ENCODE measurements around the gene CDC14B.

CDC14B gene

GRCh38 chr9:96480736-96481135, 138.9 kb downstream of the CDC14B start:
- TF ChIP-seq POLR2AphosphoS5 (IDR thresholded peaks at IDR 0.05; ENCODE audit: low read depth, low read length): no peak
- TF ChIP-seq REST (IDR thresholded peaks at IDR 0.05; ENCODE audit: insufficient read depth in 1 of 2, low read depth in 2 of 2, low read length in 2 of 2): no peak
- TF ChIP-seq FOXP2 (optimal IDR thresholded peaks at IDR 0.05; ENCODE audit: borderline replicate concordance, extremely low read depth, extremely low read length, insufficient read depth): no peak

- TF ChIP-seq POLR2AphosphoS5 (IDR thresholded peaks at IDR 0.05; ENCODE audit: low read depth, low read length): no peak
- TF ChIP-seq TAF1 (IDR thresholded peaks at IDR 0.05; ENCODE audit: borderline replicate concordance, insufficient read depth, low read length): no peak
- no peak for TF ChIP-seq SIN3A (IDR thresholded peaks at IDR 0.05; ENCODE audit: borderline replicate concordance, insufficient read depth, low read length)
- TF ChIP-seq REST (IDR thresholded peaks at IDR 0.05; ENCODE audit: insufficient read depth in 1 of 2, low read depth in 2 of 2, low read length in 2 of 2): no peak
- TF ChIP-seq FOXP2 (optimal IDR thresholded peaks at IDR 0.05; ENCODE audit: borderline replicate concordance, extremely low read depth, extremely low read length, insufficient read depth): no peak
Measured at GRCh38 chr9:96478829-96479371, 140.7 kb downstream of the CDC14B start.

- no peak for TF ChIP-seq TAF1 (IDR thresholded peaks at IDR 0.05; ENCODE audit: borderline replicate concordance, insufficient read depth, low read length)
- no peak for TF ChIP-seq SIN3A (IDR thresholded peaks at IDR 0.05; ENCODE audit: borderline replicate concordance, insufficient read depth, low read length)
- no peak for TF ChIP-seq FOXP2 (optimal IDR thresholded peaks at IDR 0.05; ENCODE audit: borderline replicate concordance, extremely low read depth, extremely low read length, insufficient read depth)
- no peak for TF ChIP-seq POLR2AphosphoS5 (IDR thresholded peaks at IDR 0.05; ENCODE audit: low read depth, low read length)
- TF ChIP-seq REST (IDR thresholded peaks at IDR 0.05; ENCODE audit: insufficient read depth in 1 of 2, low read depth in 2 of 2, low read length in 2 of 2): no peak
Measured at GRCh38 chr9:96476591-96476990, 143.1 kb downstream of the CDC14B start.

GRCh38 chr9:96476013-96476412, 143.6 kb downstream of the CDC14B start:
- TF ChIP-seq SIN3A (IDR thresholded peaks at IDR 0.05; ENCODE audit: borderline replicate concordance, insufficient read depth, low read length): no peak
- TF ChIP-seq POLR2AphosphoS5 (IDR thresholded peaks at IDR 0.05; ENCODE audit: low read depth, low read length): no peak
- no peak for TF ChIP-seq REST (IDR thresholded peaks at IDR 0.05; ENCODE audit: insufficient read depth in 1 of 2, low read depth in 2 of 2, low read length in 2 of 2)
- TF ChIP-seq FOXP2 (optimal IDR thresholded peaks at IDR 0.05; ENCODE audit: borderline replicate concordance, extremely low read depth, extremely low read length, insufficient read depth): no peak
- TF ChIP-seq TAF1 (IDR thresholded peaks at IDR 0.05; ENCODE audit: borderline replicate concordance, insufficient read depth, low read length): no peak

GRCh38 chr9:96467784-96468183, 151.9 kb downstream of the CDC14B start:
- TF ChIP-seq FOXP2 (optimal IDR thresholded peaks at IDR 0.05; ENCODE audit: borderline replicate concordance, extremely low read depth, extremely low read length, insufficient read depth) (no peak), REST (IDR thresholded peaks at IDR 0.05; ENCODE audit: insufficient read depth in 1 of 2, low read depth in 2 of 2, low read length in 2 of 2) (no peak), TAF1 (IDR thresholded peaks at IDR 0.05; ENCODE audit: borderline replicate concordance, insufficient read depth, low read length) (no peak), SIN3A (IDR thresholded peaks at IDR 0.05; ENCODE audit: borderline replicate concordance, insufficient read depth, low read length) (no peak), POLR2AphosphoS5 (IDR thresholded peaks at IDR 0.05; ENCODE audit: low read depth, low read length) (no peak)
